Glutamatergic neuron (in vitro differentiated cells): ENCODE results near the gene MEIG1. TPM values are rescaled to one million over a fixed set of nuclear protein-coding genes. Genes with fewer than 3 reads are reported as not detected.
A peak's percentile ranks its signal among the peaks of the same experiment; 100 is the strongest.
"Not testable (repeated sequence)": the region's sequence is repeated elsewhere in the genome, so short reads cannot be mapped to it uniquely, and the experiment has no call there.

Source experiments
- DNase-seq: peaks from one replicate; pipeline ENCODE4 v3.0.0; 2022
- H3K27ac Mint-ChIP-seq: one replicate; pipeline ENCODE4 v1.8.0; 2020; ENCODE audit warnings: mild to moderate bottlenecking, mixed read lengths, inconsistent platforms; ENCODE audit not compliant: unreplicated experiment
- H3K27me3 Mint-ChIP-seq: one replicate; pipeline ENCODE4 v1.8.0; 2020; ENCODE audit warnings: mild to moderate bottlenecking, moderate library complexity, mixed read lengths, inconsistent platforms; ENCODE audit not compliant: unreplicated experiment
- H3K36me3 Mint-ChIP-seq: one replicate; pipeline ENCODE4 v1.8.0; 2020; ENCODE audit warnings: mild to moderate bottlenecking, mixed read lengths, inconsistent platforms; ENCODE audit not compliant: unreplicated experiment
- H3K4me1 Mint-ChIP-seq: one replicate; pipeline ENCODE4 v1.8.0; 2020; ENCODE audit warnings: mild to moderate bottlenecking, low read depth, mixed read lengths, inconsistent platforms; ENCODE audit not compliant: unreplicated experiment
- H3K4me3 Mint-ChIP-seq: one replicate; pipeline ENCODE4 v1.8.0; 2020; ENCODE audit warnings: mild to moderate bottlenecking, mixed read lengths, inconsistent platforms; ENCODE audit not compliant: unreplicated experiment
- H3K9me3 Mint-ChIP-seq: one replicate; pipeline ENCODE4 v1.8.0; 2020; ENCODE audit warnings: mild to moderate bottlenecking, moderate library complexity, mixed read lengths, inconsistent platforms; ENCODE audit not compliant: unreplicated experiment
- total RNA-seq: library from RNA; stranded (reverse); fragmentation: NEBNext Ultra II Directional; extraction: Animal tissue kit (Norgen Biotek cat#: 25700); gene quantifications from one replicate; pipeline ENCODE4 v1.2.1, GENCODE V29; 2021; ENCODE audit not compliant: unreplicated experiment
- TF ChIP-seq, protein P1 (sequence below): fragments of 200-600 bp; sonication (generic); IDR thresholded peaks from one replicate; pipeline ENCODE4 v1.5.0; 2021; ENCODE audit not compliant: partially characterized antibody, unreplicated experiment

The MEIG1 gene
- total RNA-seq, 1 donor from 2014 or later, result not detected

- H3K4me3 Mint-ChIP-seq, result peak overlapping the region; percentile 93
- peaks cover 4% of the 10 kb centered on the region for H3K4me1 Mint-ChIP-seq
- no peak for DNase-seq
- peaks cover 9% of the 10 kb centered on the region for H3K27me3 Mint-ChIP-seq
- H3K9me3 Mint-ChIP-seq, result no peaks in the 10 kb centered on the region
- TF ChIP-seq, protein P1, sequence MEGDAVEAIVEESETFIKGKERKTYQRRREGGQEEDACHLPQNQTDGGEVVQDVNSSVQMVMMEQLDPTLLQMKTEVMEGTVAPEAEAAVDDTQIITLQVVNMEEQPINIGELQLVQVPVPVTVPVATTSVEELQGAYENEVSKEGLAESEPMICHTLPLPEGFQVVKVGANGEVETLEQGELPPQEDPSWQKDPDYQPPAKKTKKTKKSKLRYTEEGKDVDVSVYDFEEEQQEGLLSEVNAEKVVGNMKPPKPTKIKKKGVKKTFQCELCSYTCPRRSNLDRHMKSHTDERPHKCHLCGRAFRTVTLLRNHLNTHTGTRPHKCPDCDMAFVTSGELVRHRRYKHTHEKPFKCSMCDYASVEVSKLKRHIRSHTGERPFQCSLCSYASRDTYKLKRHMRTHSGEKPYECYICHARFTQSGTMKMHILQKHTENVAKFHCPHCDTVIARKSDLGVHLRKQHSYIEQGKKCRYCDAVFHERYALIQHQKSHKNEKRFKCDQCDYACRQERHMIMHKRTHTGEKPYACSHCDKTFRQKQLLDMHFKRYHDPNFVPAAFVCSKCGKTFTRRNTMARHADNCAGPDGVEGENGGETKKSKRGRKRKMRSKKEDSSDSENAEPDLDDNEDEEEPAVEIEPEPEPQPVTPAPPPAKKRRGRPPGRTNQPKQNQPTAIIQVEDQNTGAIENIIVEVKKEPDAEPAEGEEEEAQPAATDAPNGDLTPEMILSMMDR, result no peak
- H3K27ac Mint-ChIP-seq, result no peak overlapping the region
- no peaks in the 10 kb centered on the region for H3K36me3 Mint-ChIP-seq
Measured at GRCh38 chr10:14954934-14955333, 4.3 kb upstream of the MEIG1 start.

GRCh38 chr10:14958872-14959220 is 342 bp upstream of the MEIG1 start:
- Mint-ChIP-seq H3K27me3 (peaks cover 11% of the 10 kb centered on the region), H3K27ac (peak overlapping the region; percentile 87), H3K36me3 (no peaks in the 10 kb centered on the region), H3K9me3 (peaks cover 1% of the 10 kb centered on the region), H3K4me1 (peaks cover 3% of the 10 kb centered on the region), H3K4me3 (peak overlapping the region; percentile 94)
- no peak for DNase-seq
- TF ChIP-seq, protein P1, result no peak

GRCh38 chr10:14967897-14968296 is 8.7 kb downstream of the MEIG1 start:
- DNase-seq, result no peak
- H3K27me3 Mint-ChIP-seq, result no peaks in the 10 kb centered on the region
- TF ChIP-seq, protein P1, result no peak
- H3K4me1 Mint-ChIP-seq, result no peaks in the 10 kb centered on the region
- no peaks in the 10 kb centered on the region for H3K9me3 Mint-ChIP-seq
- no peaks in the 10 kb centered on the region for H3K36me3 Mint-ChIP-seq
- no peak overlapping the region for H3K27ac Mint-ChIP-seq
- H3K4me3 Mint-ChIP-seq, result no peak overlapping the region

DNA sequence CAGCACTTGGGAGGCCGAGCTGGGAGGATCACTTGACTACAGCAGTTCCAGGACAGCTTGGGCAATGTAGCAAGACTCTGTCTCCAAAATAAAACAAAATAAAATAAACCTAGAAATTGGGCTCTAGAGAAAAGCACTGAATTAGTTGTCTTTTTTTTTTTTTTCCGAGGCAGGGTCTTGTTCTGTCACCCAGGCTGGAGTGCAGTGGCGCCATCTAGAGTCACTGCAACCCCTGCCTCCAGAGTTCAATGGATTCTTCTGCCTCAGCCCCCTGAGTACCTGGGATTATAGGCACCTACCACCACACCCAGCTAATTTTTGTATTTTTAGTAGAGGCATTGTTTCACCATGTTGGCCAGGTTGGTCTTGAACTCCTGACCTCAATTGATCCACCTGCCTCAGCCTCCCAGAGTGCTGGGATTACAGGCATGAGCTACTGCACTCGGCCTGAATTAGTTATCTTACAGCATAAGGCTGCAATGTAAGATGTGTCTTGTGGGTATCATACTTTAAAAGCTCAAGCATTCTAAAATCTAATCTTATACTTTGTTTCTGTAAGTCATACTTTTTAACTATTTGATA is 12.8 kb downstream of the MEIG1 start:
- Mint-ChIP-seq H3K27me3 (no peaks in the 10 kb centered on the region), H3K9me3 (peaks cover 2% of the 10 kb centered on the region), H3K36me3 (no peaks in the 10 kb centered on the region), H3K4me1 (no peaks in the 10 kb centered on the region), H3K27ac (no peak overlapping the region), H3K4me3 (no peak overlapping the region)
- peak; percentile 60 for DNase-seq
- TF ChIP-seq, protein P1, result peak; percentile 39

GRCh38 chr10:14974153-14974998 is 15.2 kb downstream of the MEIG1 start:
- not testable (repeated sequence) for H3K4me1 Mint-ChIP-seq, H3K27me3 Mint-ChIP-seq, H3K36me3 Mint-ChIP-seq, H3K27ac Mint-ChIP-seq, H3K9me3 Mint-ChIP-seq, H3K4me3 Mint-ChIP-seq, DNase-seq
